COLO829 (cell line): Measurements from ENCODE around the gene OSBPL9.

Experiments
- DNase-seq: peaks from one replicate; pipeline ENCODE4 v3.0.0; 2012; ENCODE audit warnings: low spot score

OSBPL9 gene, protein sequence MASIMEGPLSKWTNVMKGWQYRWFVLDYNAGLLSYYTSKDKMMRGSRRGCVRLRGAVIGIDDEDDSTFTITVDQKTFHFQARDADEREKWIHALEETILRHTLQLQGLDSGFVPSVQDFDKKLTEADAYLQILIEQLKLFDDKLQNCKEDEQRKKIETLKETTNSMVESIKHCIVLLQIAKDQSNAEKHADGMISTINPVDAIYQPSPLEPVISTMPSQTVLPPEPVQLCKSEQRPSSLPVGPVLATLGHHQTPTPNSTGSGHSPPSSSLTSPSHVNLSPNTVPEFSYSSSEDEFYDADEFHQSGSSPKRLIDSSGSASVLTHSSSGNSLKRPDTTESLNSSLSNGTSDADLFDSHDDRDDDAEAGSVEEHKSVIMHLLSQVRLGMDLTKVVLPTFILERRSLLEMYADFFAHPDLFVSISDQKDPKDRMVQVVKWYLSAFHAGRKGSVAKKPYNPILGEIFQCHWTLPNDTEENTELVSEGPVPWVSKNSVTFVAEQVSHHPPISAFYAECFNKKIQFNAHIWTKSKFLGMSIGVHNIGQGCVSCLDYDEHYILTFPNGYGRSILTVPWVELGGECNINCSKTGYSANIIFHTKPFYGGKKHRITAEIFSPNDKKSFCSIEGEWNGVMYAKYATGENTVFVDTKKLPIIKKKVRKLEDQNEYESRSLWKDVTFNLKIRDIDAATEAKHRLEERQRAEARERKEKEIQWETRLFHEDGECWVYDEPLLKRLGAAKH

DNA sequence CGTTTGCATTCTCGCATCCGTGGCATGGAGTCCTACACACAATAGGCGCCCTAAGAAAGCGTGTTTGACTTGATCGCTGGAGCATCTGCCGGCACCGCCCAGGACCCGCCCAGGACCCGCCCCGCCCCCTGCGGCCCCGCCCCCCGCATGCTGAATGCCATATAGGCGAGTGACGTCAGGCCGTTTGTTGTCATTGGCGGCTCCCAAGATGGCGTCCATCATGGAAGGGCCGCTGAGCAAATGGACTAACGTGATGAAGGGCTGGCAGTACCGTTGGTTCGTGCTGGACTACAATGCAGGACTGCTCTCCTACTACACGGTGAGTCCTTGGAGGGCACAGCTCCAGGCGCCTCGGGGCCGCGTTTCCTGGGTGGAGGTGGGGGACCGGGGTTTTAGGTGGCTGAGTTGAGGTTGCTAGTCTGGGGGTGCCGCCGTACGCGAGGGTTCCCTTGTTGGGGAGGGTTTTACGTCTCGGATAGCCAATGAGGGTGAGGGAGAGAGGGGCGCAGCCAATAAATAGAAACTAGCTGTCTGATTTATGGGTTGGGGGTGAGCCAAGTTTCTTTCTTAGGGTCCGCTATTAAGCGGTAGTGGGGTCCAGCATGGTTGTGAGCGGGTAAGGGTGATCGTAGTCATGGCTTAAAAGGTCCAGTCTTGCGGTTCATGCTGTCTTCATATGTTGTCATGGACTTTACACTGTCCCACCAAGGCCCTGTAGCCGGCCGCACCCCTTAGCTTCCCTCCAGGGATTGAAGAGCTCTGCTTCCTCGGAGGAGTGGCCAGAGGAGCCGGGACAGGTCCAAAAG lies at the start of gene OSBPL9:
Gene OSBPL9 (plus strand): TSS at position 190 of the 806 bp plus-strand sequence. CDS start 19 bp downstream, at position 209.
- DNase-seq = peak; percentile 86

DNA sequence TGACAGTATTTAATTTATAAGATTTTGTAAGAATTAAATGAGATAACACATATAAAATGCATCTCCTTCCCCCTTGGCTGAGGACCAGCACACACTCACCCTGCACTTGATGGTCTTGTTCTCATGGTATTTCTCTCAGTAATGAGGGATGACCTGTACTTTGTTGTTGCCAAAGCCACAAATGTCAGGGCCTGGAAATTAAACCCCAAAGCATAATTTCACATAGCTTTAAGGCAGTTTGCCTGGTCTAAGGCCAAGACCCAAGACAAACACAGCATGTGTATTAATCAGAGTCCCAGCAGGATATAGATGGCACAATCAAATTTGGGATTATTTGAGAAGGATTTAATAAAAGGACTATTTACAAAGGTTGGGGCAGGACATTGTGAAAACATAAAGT lies 49.2 kb upstream of the OSBPL9 start:
- DNase-seq = no peak

DNA sequence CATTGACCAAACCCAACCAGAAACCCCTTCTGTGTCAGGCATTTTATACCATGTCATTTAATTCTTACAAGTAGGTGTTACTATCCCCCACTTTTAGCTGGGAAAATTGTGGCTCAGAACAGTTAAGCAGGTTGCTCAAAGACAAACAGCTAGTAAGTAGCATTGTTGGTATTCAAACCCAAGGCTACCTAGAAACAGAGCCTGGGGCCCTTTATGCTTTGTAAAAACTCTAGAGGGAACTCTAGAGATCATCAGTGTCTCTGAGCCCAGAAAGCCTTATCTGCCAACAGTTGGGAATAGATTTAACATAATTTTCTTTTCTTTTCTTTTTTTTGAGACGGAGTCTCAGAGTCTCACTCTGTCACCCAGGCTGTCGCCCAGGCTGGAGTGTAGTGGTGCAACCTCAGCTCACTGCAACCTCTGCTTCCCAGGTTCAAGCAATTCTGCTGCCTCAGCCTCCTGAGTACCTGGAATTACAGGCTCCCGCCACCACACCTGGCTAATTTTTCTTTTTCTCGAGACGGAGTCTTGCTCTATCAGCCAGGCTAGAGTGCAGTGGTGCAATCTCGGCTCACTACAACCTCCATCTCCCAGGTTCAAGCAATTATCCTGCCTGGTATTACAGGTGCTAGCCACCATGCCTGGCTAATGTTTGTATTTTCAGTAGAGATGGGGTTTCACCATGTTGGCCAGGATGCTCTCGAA lies 48.5 kb upstream of the OSBPL9 start:
- no peak for DNase-seq

DNA sequence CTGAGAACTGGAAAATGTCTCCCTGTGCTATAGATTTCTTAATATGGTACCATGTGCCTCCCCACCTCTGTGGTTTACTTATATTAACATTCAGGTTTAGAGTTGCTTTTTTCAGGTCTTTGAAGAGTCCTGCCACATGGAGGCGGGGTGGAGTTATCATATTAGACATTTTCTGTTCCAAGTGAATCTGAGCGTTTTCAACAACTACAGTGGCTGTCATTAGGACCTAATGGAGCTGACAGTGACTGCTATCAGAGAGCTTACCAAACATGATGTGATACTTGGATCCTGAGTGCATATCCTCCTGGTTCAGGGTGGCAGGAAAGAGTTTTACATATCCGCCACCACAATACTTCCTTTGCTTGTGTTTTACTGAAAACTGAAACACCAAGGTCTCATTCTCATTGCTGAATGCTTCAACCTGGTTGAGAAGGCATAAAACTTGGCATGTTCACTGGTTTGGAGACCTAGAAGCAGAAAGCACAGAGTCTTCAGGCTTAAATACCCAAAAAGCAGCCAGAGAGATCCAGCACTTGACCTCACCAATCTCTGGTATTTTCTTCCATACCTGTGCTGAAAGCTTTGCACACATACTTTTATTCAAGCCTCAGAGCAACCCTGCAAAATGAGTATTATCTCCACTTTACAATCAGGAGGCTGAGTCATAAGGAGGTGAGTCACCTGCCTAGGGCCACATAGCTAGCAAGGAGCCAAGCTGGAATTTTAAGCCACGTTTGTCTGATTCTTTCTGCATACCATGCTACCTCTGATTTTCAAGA lies 47.4 kb upstream of the OSBPL9 start:
- DNase-seq = no peak

DNA sequence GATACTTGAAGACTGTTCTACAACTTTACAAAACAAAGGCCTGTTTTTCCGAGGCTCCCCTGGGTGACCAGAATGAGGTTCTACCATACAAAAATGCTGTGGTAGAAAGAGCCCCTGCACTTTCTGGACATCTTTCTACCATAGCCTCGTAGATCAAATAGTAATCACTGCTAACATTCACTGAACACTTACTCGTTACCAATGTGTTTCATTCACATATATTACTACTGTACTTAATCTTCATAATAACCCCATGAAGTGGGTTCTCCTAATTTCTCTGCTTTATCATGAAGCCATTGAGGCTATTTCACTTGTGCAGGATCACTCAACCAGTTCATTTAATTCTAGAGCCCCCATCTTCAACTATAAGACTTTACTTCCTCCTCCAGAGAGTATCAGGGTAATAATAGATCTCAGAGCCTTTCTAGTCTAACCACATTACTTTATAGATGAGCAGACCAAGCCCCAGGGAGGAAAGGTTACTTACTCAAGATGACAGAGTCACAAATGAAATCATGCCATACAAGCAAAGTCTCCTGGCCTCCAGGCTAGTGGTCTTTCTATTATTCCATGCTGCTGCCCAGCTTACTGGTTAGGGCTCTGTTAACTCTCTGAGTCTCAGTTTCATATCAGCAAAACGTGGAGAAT lies 46.7 kb upstream of the OSBPL9 start:
- DNase-seq = no peak

DNA sequence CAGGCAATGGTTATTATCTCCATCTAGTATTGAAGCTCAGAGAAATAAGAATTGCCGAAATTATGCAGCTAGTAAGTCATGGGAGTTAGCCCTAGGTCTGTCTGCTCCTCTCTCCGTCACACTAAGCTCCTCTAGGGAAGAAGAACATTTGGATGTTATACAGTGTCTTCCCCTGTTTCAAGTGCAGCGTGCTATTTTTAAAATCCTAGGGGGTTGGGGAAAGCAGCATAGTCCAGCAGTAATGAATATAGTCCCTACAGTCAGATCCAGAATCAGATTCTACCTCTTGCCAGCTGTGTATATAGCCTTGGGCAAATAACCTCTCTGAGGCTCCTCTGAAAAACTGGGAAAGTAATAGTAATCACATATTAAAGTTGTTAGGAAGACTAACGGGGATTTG lies 44.5 kb upstream of the OSBPL9 start:
- DNase-seq = no peak

DNA sequence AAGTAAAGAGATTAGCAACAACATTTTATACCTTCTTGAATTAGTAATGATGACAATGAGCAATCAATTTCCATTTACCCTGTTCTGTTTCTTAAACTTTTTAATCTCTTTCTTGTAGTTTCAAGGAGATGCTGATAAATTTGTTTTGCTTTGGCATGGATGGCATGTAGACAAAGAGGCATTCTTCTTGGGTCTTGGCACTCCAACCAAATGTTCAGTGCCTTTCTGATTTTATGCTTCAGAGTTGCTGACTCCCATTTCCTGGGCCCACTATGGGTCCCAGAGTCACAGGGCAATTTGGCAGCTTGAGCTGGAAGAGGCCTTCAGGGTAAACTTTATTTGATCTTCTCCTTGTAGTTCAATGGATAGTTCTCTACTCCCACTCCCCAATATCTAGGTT lies 42.1 kb upstream of the OSBPL9 start:
- DNase-seq = peak; percentile 48

DNA sequence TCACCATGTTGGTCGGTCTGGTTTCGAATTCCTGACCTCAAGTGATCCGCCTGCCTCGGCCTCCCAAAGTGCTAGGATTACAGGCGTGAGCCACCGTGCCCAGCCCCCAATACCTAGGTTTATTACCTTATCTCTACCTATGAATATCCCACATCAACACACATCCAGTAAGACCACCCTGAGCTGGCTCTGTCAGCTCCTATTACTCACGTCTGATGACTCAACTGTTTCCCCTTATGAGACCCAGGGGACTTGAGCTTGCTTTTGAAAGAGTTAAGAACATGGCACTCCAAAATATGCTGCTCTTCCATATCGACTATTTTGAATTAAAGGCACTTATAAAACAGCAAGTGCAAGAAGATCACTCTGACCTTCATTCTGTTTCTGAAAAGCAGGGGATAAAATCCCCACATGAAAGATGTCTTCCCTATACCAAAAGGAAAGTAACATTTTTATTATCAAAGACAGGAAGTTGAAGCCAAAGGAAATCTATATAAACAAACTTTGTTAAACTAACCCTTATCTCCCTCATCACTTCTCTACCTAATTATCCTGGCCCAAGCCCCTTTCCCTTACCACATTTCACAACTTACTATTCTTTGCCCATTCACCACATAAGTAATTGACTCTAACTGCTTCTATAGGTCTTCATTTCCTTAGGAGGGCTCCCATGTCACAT lies 41.3 kb upstream of the OSBPL9 start:
- peak; percentile 42 for DNase-seq

DNA sequence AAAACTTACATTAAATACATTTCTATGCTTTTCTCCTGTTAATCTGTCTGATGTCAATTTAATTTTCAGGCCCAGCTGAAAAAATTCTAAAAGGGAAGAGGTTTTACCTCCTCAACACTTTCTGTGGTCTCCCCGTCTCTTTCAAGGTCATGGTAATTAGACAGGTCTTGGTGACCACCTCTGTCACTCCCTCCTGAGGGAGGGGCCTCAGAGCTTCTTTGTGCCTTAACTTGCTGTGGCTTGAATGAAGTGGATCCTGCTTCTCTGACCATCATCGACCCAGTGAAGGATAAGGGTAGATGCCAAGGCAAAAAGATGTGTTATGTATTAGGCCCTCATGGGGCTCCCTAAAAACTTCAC lies 40.8 kb upstream of the OSBPL9 start:
- DNase-seq = no peak

DNA sequence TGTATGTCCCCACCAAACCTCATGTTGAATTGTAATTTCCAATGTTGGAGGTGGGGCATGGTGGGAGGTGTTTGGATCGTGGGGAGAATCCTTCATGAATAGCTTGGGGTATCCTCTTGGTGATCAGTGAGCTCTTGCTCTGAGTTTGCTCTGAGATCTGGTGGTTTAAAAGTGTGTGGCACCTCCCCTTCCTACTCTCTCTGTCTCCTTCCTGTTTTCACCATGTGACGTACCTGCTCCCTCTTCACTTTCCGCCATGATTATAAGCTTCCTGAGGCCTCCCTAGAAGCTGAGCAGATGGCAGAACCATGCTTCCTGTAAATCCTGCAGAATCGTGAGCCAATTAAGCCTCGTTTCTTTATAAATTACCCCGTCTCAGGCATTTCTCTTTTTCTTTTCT lies 40.0 kb upstream of the OSBPL9 start:
- DNase-seq = no peak

DNA sequence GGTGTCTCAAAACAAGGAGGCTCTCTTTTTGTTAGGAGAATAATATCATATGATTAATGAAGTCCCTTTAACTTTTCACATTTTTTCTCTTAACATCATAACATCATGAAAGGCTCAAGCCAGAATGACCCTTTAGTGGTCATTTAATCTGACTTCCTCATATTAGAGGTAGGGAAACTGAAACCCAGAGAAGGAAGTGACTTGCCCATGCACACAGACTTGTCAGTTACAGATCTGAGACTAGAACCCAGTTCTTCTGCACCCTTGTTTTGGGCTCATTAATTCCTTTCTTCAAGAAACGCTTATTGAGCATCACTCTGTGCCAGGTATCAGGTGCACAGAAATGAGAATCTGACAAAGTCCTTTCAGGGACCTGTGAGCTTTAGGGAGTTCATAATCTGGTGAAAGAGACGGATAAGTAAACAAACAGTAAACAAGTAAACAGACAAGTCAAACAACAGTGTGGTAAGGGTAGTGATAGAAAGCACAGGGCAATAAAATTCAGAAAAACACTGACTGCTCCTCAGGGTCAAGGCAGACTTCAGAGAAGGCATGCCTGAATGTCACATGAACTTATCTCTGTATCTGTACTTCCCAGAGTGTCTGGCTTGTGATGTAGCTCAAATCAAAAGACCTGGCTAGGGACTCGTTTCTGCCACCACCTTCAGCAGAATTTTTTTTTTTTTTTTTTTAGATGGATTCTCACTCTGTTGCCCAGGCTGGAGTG lies 38.3 kb upstream of the OSBPL9 start:
- DNase-seq = no peak

DNA sequence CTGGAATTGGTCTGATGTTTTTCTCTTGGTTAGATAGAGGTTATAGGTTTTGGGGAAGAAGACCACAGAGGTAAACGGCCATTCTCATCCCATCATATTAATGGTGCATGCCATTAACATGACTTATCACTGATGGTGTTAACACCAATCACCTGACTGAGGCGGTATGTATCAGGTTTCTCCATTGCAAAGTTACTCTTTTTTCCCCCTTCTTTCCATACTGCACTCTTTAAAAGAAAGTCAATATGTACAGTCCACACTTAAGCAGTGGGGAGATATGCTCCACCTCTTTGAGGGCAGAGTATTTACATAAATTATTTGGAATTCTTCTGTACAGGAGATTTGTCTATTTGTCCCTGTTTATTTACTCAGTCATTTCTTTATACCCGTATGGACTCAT lies 35.7 kb upstream of the OSBPL9 start:
- no peak for DNase-seq

DNA sequence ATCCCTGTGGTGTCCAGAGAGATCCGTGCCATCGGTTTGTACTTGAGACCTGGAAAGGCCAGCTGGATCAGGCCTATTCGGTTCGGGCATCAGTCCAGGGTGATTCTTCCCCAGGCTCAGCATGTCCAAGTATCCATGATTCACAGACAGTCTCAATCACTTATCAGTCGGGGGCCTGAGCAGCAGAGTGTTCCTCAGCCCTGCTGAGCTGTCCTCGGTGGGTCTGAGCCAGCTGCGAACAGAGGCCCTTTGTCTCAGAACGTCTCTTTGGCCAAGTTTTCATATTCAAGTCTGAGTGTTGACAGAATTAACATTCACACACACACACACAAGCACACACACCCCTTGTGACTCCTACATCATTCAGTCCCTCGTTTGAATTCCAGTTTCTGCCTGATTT lies 33.4 kb upstream of the OSBPL9 start:
- peak; percentile 89 for DNase-seq

DNA sequence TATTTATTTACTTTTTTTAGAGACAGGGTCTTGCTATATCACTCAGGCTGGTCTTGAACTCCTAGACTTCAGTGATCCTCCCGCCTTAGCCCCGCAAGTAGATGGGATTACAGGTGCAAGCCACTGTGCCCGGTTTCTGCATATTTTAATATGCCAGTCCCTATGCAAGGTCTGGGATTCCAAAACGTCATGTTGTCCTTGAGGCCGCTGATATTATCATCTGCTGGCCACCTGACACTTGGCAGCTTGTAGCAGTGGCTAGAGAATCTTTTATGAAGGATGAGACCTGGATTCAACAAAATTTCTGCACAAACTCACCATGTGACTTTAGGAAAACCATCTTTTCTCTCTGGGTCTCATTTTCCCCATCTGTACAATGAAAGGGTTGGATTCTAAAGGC lies 32.9 kb upstream of the OSBPL9 start:
- DNase-seq = no peak

DNA sequence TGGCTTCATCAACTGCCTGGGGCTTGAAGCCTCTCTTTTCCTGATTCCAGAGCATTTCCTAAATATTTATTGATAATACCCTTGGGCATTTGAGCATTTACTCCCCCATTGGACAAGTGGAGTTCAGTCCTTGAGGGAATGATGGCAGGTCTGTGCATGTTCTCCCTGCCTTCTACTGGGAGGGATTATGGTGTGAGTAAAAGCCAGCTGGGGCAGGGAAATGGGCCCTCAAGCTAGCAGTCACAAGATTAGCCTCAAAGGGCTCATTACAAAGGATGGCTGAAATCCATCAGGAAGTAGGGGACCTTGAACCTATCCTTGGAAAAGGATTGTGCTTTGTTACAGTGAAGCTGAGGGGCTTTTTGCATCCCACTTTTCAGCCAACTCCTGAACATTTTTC lies 24.2 kb upstream of the OSBPL9 start:
- DNase-seq = no peak

DNA sequence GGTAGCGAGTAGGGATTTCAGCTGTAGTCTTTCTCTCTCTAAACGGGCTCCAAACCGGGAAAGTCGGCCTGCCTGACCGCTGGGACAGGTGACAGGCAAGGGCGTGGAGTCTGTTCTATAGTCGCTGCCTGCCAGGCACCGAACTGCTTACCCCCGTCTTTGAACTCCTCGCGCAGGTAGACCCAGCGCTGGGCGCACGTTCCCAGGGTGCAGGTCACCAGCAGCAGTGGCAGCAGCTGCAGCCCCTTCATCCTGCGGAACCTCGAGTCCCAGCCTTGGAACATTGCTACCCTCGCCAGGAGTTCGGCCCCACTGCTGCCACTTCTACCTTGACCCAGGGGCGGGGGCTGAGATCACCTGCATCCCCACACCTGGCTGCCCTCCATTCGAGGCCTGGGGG lies 22.2 kb upstream of the OSBPL9 start:
- DNase-seq = no peak

DNA sequence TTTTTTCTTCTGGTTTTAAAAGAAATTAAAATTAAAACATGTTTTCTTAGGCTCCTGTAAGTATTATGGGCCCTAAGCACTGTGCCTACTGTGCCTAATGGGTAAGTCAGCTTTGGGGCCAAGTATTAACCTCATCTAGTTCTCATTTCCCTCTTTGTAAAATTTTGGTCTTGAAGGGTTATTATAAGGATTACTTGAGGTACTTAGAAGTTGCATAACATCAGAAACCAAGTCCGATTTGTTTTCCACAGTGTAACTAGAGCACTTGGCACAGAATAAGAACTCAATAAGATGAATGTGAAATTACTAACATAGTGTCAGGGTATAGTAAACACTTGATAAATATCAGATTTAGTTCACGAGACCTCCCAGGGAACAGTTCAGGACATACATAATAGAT lies 16.4 kb upstream of the OSBPL9 start:
- no peak for DNase-seq

DNA sequence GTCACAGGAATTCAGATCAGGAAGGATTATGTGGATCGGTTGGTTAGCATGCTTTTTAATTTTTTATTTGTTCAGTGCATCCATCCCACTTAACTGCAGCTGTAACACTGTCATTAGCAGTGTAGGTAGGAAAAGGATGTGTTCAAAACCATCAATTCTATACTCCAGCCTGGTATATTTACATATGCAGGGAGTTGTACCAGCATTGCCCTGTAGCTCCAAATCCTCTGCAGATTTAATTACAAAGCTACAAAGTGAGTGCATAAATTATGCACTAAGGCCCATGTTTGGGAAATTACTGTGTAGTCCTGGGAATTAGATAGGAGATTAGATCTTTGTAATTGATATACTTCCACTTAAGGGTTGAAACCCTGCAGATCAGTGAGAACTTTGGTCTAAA lies 15.9 kb upstream of the OSBPL9 start:
- DNase-seq = no peak

DNA sequence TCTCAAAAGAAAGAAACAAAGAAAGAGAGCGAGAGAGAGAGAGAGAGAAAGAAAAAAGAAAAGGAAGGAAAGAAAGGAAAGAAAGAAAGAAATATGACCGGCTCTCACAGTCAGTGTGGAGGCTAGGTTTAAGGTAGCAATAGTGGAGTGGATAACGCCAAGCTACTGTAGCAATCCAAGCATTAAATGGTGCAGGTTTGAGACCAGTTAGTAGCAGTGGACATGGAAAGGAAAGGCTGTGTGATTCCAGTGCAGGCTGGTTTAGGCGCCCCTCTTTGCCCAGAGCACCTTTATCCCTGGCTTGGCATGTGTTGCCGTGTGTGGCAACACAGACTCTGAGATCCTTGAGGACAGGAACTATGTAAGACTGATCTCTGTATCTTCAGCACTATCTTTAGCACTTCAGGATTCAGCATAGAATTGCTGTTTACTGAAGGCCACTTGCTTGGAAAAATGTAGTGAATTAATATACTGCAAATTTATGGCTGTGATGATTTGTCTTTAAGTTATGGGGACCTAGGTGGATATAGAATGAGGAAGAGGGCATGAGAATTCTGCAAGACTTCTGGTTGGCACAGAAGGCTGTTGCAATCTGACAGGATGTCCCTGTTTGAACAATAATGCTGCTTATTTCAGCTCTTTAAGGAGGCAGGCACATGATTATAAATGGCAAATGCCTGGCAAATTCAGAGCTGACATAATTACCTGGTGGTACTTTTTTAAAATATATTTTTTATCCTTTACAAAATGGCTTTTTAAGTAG lies 10.8 kb upstream of the OSBPL9 start:
- DNase-seq = no peak
